Fibroblast of skin of scalp (primary cell): ENCODE measurements around the gene DRAP1.

ENCODE experiments used
- DNase-seq: peaks from one replicate; pipeline ENCODE4 v3.0.0-alpha.2; 2013

DRAP1 gene

GRCh38 chr11:65906602-65907001 lies 12.6 kb upstream of the DRAP1 start:
- no peak for DNase-seq

DNA sequence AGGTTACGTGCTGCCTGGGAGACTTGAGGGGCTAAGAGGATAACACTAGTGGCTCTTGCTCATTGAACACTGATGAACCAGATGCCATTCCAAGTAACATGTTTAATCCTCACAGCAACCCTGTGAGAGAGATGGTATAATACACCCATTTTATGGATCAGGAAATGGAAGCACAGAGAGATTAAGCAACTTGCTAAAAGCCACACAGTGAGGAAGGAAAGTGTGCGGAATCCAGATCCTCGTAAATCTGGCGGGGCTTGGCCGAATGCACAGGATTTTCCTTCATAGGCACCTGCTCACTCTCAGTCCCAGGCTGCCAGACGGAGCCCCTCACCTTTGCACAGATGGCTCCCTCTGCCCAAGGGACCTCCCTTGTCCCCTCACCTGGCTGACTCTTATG lies 11.3 kb upstream of the DRAP1 start:
- DNase-seq = no peak

- peak; percentile 94 for DNase-seq
Observed at GRCh38 chr11:65911682-65912568, 7.3 kb upstream of the DRAP1 start.

- DNase-seq = no peak
Observed at GRCh38 chr11:65912845-65913244, 6.4 kb upstream of the DRAP1 start.

DNA sequence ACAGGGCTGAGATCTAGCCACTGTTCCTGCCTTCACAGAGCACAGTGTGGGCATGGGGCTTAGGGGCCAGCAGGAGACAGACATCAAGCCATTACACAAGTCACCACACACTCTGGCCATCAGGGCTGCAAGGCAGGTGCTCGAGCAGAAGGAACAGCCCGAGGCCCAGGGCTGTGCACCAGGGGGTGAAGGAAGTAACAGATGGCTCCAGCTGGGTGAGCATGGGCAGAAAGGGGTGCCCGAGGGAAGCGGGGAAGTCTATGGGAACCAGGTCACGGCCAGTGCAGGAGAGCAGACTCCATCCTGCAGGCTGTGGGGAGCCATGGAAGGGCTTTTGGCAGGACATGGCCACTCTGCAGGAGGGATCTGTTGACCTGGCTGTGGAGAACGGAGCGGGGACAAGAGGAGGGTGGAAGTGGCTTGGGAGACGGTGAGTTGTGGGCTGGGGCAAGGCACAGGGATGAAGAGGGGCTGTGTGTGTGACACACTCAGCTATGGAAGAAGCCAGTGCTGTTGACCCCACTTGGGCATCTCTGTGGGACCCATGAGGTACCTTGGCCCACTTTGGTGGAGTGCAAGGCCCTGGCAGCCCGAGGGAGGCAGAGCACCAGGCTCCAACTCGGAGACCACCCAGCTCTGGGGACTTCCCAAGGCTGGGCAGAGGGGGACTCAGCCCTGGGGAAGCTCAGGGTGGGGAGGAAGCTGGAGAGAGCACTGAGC lies 4.0 kb upstream of the DRAP1 start:
- DNase-seq = no peak

- DNase-seq = peak; percentile 99
Observed at GRCh38 chr11:65915821-65916251, 3.4 kb upstream of the DRAP1 start.

GRCh38 chr11:65916391-65916790 lies 2.8 kb upstream of the DRAP1 start:
- DNase-seq = no peak

DNA sequence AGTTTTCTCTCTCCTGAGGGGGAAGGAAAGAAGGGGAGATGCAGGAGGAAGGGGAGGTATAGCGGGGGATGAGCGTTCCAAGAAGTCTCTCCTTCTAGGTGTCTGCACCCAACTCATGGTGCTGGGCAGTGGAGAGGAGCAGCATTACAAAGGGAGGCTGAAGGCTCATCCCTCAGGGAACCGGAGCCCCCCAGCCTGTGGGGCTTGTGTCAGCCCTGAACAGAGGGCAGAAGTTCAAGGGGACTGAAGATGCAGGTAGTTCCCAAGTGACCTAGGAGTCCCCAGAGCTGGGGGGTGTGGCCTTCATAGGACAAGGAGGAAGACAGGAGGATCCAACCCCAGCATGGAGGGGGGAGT lies 2.2 kb upstream of the DRAP1 start:
- no peak for DNase-seq

GRCh38 chr11:65917434-65918210 lies 1.6 kb upstream of the DRAP1 start:
- DNase-seq = no peak

- no peak for DNase-seq
Observed at GRCh38 chr11:65918211-65919140, 750 bp upstream of the DRAP1 start, which contains the start of gene C11orf68. C11orf68 (minus strand) TSS chr11:65919062; CDS start chr11:65919031, 31 bp downstream.

DNA sequence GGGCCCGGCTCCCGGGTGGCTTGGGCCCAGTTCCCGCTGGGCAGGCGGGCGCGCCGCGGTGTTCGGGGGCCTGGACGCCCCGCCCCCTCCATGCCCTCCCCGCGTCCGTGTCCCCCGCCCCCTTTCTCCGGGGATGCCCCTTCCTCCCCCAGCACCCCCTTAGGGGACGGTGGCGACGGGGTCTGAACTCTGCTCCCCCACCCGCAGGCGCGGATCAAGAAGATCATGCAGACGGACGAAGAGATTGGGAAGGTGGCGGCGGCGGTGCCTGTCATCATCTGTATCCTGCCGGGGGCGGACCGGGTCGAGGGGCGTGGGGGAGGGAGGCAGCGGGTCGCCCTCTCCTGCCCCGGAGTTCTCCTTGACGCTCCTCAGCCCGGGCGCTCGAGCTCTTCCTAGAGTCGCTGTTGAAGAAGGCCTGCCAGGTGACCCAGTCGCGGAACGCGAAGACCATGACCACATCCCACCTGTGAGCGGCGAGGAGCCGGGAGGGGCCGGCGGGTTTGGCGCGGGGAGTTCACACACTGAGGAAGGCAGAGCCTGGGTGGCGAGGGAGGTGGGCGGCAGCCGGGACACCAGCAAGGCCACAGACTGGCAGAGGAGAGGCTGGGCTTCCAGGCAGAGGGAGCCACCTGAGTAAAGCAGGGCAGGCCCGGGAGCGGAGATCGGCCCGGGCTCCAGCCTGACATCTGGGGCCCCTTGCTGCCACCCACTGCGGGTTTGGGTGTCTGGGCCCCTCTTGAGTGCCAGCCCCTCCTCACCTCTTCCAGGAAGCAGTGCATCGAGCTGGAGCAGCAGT lies 546 bp downstream of the DRAP1 start:
- DNase-seq = no peak

DNA sequence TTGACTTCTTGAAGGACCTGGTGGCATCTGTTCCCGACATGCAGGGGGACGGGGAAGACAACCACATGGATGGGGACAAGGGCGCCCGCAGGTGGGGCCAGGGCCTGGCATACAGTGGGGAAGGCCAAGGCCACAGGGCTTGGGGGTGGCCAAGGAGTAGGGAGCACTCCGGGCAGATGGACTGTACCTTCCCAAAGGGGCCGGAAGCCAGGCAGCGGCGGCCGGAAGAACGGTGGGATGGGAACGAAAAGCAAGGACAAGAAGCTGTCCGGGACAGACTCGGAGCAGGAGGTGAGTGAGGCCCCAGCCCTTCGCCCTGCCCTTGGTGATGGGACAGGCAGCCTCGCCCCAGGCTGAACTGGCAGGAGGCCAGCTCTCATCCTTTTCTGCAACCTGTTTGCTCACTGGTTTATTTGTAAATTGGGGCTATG lies 1.2 kb downstream of the DRAP1 start:
- no peak for DNase-seq

- no peak for DNase-seq
Observed at GRCh38 chr11:65921033-65921555, 1.9 kb downstream of the DRAP1 start.

DNA sequence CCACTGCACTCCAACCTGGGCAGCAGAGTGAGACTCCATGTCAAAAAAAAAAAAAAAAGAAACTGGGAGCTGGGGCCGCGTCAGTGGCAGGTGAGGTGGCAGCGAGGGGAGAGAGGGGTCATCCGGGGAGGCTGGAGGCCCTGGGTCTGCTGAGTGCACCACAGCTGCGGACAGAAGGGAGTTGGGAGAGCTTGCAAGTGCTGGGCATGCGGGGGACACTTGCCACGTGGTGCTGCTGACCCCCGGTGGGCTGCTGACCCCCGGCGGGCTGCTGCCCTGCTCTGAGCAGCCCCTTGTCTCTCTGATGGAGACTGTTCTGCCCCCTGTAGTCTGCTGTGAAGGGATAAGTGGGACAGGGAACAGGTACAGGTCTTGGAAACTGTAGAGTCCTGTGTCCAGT lies 2.6 kb downstream of the DRAP1 start:
- no peak for DNase-seq

- DNase-seq = no peak
Observed at GRCh38 chr11:65922565-65922964, 3.3 kb downstream of the DRAP1 start.

DNA sequence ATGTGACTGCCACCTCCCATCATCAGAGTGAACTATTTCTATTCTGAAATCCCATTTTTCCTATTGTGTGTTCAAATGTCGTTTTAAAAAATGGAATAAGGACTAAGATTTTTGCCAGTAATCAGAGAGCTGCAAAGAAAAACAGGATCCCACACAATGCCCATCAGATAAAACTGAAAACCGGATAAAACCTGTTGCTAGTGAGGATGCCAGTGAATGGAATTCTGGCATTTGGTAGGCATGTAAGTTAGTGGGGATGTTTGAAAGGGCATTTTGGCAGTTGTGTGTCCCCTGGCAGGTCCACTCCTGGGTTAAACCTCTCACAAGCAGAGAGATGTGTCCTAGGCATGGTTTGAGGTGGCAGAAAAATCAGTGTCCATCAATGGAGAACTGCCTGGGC lies 6.2 kb downstream of the DRAP1 start:
- no peak for DNase-seq

GRCh38 chr11:65927904-65928397 lies 8.7 kb downstream of the DRAP1 start:
- no peak for DNase-seq

GRCh38 chr11:65928667-65929066 lies 9.4 kb downstream of the DRAP1 start:
- DNase-seq = no peak

GRCh38 chr11:65931773-65932557 lies 12.7 kb downstream of the DRAP1 start:
- no peak for DNase-seq

GRCh38 chr11:65932558-65932919 lies 13.3 kb downstream of the DRAP1 start:
- DNase-seq = peak; percentile 54
